HEK293 (cell line): ENCODE measurements around the gene DPF3.

Source experiments
- REPIN1 ChIP-seq: fragments of 450-650 bp; formaldehyde crosslinking; IDR thresholded peaks from 2 replicates; pipeline ENCODE4 v1.5.1; 2017; ENCODE audit warnings: missing biosample characterization, missing genetic modification characterization, low read depth
- ZBTB17 ChIP-seq: fragments of 450-650 bp; formaldehyde crosslinking; IDR thresholded peaks from 2 replicates; pipeline ENCODE4 v1.5.1; 2016; ENCODE audit warnings: missing biosample characterization, missing genetic modification characterization
- ZNF133 ChIP-seq: fragments of 450-650 bp; formaldehyde crosslinking; IDR thresholded peaks from 2 replicates; pipeline ENCODE4 v1.5.1; 2016; ENCODE audit warnings: missing biosample characterization, missing genetic modification characterization
- TF ChIP-seq, protein P1 (sequence below): fragments of 450-650 bp; formaldehyde crosslinking; IDR thresholded peaks from 2 replicates; pipeline ENCODE4 v1.5.1; 2016; ENCODE audit warnings: missing biosample characterization, missing genetic modification characterization
- TF ChIP-seq, protein P2 (sequence below): fragments of 450-650 bp; formaldehyde crosslinking; IDR thresholded peaks from 2 replicates; pipeline ENCODE4 v1.5.1; 2016; ENCODE audit warnings: missing biosample characterization, missing genetic modification characterization, low read depth
- TF ChIP-seq, protein P3 (sequence below): fragments of 450-650 bp; formaldehyde crosslinking; IDR thresholded peaks from 2 replicates; pipeline ENCODE4 v1.5.1; 2016; ENCODE audit warnings: missing biosample characterization, missing genetic modification characterization, borderline replicate concordance

DNA sequence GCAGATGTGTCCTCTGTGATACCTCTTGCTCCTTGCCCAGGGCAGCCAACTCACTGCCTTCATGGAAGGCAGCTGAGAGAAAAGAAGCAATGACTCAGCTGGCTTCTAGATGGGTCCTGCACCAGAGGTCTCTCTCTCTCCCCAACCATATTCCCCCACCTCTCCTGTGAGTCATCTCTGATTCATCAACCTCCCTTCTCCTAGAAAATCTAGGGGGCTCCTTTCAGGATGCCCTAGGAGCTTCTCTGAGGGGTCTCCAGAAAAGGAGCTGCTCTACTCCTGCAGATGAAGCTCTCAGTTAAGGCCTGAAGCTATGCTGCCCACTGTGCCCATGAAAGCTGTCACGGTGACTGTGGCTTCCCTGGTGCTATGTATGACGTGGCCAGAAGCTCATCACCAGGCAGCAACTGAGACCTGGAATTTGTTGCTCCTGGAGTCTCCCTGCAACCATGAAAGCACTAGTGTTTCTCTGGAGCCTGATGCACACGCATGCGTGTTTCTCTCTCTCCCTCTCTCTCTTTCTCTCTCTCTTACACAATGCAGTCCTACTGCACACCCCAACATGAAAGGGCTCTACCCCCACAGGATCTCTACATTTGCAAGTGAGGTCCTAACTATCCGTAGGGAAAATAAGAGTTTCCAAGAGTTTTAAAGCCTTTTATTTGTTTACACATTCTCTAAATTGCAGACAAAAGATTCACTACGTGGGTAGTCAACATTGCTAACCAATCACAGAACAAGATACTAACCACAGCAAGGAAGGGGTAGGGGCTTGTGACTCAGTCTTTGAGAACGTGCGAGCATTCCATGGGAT is 285.3 kb downstream of the DPF3 start:
- TF ChIP-seq, protein P1, sequence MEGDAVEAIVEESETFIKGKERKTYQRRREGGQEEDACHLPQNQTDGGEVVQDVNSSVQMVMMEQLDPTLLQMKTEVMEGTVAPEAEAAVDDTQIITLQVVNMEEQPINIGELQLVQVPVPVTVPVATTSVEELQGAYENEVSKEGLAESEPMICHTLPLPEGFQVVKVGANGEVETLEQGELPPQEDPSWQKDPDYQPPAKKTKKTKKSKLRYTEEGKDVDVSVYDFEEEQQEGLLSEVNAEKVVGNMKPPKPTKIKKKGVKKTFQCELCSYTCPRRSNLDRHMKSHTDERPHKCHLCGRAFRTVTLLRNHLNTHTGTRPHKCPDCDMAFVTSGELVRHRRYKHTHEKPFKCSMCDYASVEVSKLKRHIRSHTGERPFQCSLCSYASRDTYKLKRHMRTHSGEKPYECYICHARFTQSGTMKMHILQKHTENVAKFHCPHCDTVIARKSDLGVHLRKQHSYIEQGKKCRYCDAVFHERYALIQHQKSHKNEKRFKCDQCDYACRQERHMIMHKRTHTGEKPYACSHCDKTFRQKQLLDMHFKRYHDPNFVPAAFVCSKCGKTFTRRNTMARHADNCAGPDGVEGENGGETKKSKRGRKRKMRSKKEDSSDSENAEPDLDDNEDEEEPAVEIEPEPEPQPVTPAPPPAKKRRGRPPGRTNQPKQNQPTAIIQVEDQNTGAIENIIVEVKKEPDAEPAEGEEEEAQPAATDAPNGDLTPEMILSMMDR: no peak
- TF ChIP-seq REPIN1 (tag by site-specific recombination): no peak
- TF ChIP-seq, protein P2, sequence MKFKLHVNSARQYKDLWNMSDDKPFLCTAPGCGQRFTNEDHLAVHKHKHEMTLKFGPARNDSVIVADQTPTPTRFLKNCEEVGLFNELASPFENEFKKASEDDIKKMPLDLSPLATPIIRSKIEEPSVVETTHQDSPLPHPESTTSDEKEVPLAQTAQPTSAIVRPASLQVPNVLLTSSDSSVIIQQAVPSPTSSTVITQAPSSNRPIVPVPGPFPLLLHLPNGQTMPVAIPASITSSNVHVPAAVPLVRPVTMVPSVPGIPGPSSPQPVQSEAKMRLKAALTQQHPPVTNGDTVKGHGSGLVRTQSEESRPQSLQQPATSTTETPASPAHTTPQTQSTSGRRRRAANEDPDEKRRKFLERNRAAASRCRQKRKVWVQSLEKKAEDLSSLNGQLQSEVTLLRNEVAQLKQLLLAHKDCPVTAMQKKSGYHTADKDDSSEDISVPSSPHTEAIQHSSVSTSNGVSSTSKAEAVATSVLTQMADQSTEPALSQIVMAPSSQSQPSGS: no peak
- no peak for TF ChIP-seq ZBTB17 (tag by site-specific recombination)
- TF ChIP-seq, protein P3, sequence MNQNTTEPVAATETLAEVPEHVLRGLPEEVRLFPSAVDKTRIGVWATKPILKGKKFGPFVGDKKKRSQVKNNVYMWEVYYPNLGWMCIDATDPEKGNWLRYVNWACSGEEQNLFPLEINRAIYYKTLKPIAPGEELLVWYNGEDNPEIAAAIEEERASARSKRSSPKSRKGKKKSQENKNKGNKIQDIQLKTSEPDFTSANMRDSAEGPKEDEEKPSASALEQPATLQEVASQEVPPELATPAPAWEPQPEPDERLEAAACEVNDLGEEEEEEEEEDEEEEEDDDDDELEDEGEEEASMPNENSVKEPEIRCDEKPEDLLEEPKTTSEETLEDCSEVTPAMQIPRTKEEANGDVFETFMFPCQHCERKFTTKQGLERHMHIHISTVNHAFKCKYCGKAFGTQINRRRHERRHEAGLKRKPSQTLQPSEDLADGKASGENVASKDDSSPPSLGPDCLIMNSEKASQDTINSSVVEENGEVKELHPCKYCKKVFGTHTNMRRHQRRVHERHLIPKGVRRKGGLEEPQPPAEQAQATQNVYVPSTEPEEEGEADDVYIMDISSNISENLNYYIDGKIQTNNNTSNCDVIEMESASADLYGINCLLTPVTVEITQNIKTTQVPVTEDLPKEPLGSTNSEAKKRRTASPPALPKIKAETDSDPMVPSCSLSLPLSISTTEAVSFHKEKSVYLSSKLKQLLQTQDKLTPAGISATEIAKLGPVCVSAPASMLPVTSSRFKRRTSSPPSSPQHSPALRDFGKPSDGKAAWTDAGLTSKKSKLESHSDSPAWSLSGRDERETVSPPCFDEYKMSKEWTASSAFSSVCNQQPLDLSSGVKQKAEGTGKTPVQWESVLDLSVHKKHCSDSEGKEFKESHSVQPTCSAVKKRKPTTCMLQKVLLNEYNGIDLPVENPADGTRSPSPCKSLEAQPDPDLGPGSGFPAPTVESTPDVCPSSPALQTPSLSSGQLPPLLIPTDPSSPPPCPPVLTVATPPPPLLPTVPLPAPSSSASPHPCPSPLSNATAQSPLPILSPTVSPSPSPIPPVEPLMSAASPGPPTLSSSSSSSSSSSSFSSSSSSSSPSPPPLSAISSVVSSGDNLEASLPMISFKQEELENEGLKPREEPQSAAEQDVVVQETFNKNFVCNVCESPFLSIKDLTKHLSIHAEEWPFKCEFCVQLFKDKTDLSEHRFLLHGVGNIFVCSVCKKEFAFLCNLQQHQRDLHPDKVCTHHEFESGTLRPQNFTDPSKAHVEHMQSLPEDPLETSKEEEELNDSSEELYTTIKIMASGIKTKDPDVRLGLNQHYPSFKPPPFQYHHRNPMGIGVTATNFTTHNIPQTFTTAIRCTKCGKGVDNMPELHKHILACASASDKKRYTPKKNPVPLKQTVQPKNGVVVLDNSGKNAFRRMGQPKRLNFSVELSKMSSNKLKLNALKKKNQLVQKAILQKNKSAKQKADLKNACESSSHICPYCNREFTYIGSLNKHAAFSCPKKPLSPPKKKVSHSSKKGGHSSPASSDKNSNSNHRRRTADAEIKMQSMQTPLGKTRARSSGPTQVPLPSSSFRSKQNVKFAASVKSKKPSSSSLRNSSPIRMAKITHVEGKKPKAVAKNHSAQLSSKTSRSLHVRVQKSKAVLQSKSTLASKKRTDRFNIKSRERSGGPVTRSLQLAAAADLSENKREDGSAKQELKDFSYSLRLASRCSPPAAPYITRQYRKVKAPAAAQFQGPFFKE (tag by site-specific recombination): no peak
- TF ChIP-seq ZNF133 (tag by site-specific recombination): no peak
